DND-41 (cell line): Measurements from ENCODE around the gene TMEM259.

Experiments
- ATAC-seq: fragments of 200-7000 bp; cut with Tn5 transposase; 3 replicates; pipeline ENCODE4 v1.9.1; 2021; ENCODE audit warnings: low read depth; ENCODE audit not compliant: insufficient read depth
- DNase-seq: peaks from one replicate; pipeline ENCODE4 v3.0.0-alpha.2; 2020
- H2AFZ ChIP-seq: 2 replicates; pipeline ENCODE4 v1.6.0; 2012; ENCODE audit warnings: low read depth, low read length
- H3K27ac ChIP-seq: 2 replicates; pipeline ENCODE4 v1.5.1; 2012; ENCODE audit warnings: low read length, inconsistent platforms
- H3K27me3 ChIP-seq: fragments of 200-600 bp; sonication (generic); 2 replicates; pipeline ENCODE4 v1.6.0; 2012; ENCODE audit warnings: low read length, mild to moderate bottlenecking, inconsistent platforms; ENCODE audit not compliant: insufficient read depth, poor library complexity
- H3K36me3 ChIP-seq: 2 replicates; pipeline ENCODE4 v1.5.1; 2012; ENCODE audit warnings: low read length, inconsistent platforms; ENCODE audit not compliant: insufficient read depth
- H3K4me1 ChIP-seq: 2 replicates; pipeline ENCODE4 v1.5.1; 2012; ENCODE audit warnings: mild to moderate bottlenecking, low read length; ENCODE audit not compliant: insufficient read depth
- H3K4me2 ChIP-seq: 2 replicates; pipeline ENCODE4 v1.6.0; 2012; ENCODE audit warnings: mild to moderate bottlenecking, moderate library complexity, low read length, inconsistent platforms; ENCODE audit not compliant: insufficient read depth
- H3K4me3 ChIP-seq, 2 experiments: fragments of 200-600 bp in 1 of 2; shearing (Covaris generic) in 1 of 2; 2 replicates each; pipeline ENCODE4 v1.5.1; 2012 to 2016; ENCODE audit warnings: inconsistent platforms in 2 of 2, low read length in 2 of 2, mild to moderate bottlenecking in 2 of 2, low read depth in 1 of 2, moderate library complexity in 1 of 2
- H3K79me2 ChIP-seq: 2 replicates; pipeline ENCODE4 v1.6.0; 2012; ENCODE audit warnings: low read length, inconsistent platforms; ENCODE audit not compliant: insufficient read depth
- H3K9ac ChIP-seq: 2 replicates; pipeline ENCODE4 v1.6.0; 2012; ENCODE audit warnings: low read depth, mild to moderate bottlenecking, inconsistent platforms, low read length, moderate library complexity
- H3K9me3 ChIP-seq: 2 replicates; pipeline ENCODE4 v1.5.1; 2012; ENCODE audit warnings: low read length, moderate library complexity, mild to moderate bottlenecking, inconsistent platforms; ENCODE audit not compliant: insufficient read depth, severe bottlenecking
- H4K20me1 ChIP-seq: 2 replicates; pipeline ENCODE4 v1.6.0; 2012; ENCODE audit warnings: low read length; ENCODE audit not compliant: insufficient read depth
- CTCF ChIP-seq: IDR thresholded peaks from 2 replicates; pipeline ENCODE4 v1.5.1; 2012; ENCODE audit warnings: borderline replicate concordance, low read length, moderate library complexity, mild to moderate bottlenecking; ENCODE audit not compliant: poor library complexity, severe bottlenecking; ENCODE audit errors: extremely low read depth
- EZH2 ChIP-seq: IDR thresholded peaks from 3 replicates; pipeline ENCODE4 v1.6.1; 2012; ENCODE audit warnings: borderline replicate concordance, low read depth, mild to moderate bottlenecking, moderate library complexity, low read length, inconsistent platforms; ENCODE audit not compliant: severe bottlenecking

Gene TMEM259

GRCh38 chr19:1016647-1017114, 4.2 kb downstream of the TMEM259 start:
- Histone ChIP-seq H3K4me1 (peaks cover 44% of the 10 kb centered on the region), H3K27ac (no peak overlapping the region), H3K27me3 (no peaks in the 10 kb centered on the region), H3K9me3 (no peaks in the 10 kb centered on the region), H3K4me3 (no peak overlapping the region), H3K4me2 (peak overlapping the region; percentile 91; the same call in 1 of the 2 replicates), H3K36me3 (peaks cover 83% of the 10 kb centered on the region), H3K79me2 (peaks cover 82% of the 10 kb centered on the region), H2AFZ (no peak overlapping the region), H3K9ac (no peak overlapping the region), H4K20me1 (peaks cover 85% of the 10 kb centered on the region)
- no peak for TF ChIP-seq CTCF
- no peak for TF ChIP-seq EZH2
- ATAC-seq (no peak), DNase-seq (no peak)

DNA sequence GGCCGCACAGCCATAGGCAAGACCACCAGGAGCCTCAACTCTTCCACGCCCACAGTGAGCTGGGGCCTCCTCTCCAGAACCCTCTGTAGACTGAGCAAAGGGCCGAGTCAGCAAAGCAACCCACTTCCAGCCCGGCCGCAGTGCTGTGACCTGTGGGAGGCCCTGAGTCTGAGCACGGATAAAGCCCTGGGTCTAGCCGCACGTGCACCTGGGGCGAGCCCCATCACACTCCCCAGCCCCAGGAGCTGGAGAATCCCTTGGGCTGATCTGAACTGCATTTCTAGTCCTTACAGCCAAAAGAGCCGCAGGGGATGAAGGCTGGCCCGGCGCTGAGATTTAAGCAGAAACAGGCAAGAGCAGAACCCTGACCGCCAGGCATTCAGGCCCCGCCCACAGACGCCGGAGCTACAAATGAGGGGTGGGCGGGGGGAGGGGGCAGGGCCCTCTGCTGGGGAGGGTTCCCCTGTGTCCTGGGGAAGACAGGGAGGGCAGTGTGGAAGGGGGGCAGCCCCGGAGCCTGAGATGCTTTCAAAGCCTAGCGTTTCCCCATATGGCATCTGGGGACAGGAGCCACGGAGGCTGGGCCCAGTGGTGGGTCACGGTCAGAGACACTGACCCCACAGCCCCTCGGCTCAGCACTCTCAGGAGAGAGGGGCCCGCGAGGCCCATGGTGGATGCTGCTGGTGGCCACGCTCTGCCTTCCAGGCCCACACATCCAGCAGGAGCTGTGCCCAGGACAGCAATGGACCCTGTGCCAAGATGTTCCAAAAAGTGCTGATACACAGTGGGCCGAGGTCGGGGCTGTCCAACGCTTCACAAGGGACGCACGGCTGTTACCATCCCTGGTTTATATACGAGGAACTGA, 4.9 kb downstream of the TMEM259 start:
- no peak for DNase-seq
- Histone ChIP-seq H3K4me2 (peak overlapping the region; percentile 91; the same call in 1 of the 2 replicates), H3K4me3 (no peak overlapping the region), H3K9me3 (no peaks in the 10 kb centered on the region), H2AFZ (no peak overlapping the region), H4K20me1 (peaks cover 86% of the 10 kb centered on the region), H3K4me1 (peaks cover 41% of the 10 kb centered on the region), H3K36me3 (peaks cover 90% of the 10 kb centered on the region), H3K9ac (no peak overlapping the region), H3K27me3 (no peaks in the 10 kb centered on the region), H3K27ac (no peak overlapping the region), H3K79me2 (peaks cover 82% of the 10 kb centered on the region)
- TF ChIP-seq EZH2 (no peak), CTCF (no peak)
- ATAC-seq = no peak

DNA sequence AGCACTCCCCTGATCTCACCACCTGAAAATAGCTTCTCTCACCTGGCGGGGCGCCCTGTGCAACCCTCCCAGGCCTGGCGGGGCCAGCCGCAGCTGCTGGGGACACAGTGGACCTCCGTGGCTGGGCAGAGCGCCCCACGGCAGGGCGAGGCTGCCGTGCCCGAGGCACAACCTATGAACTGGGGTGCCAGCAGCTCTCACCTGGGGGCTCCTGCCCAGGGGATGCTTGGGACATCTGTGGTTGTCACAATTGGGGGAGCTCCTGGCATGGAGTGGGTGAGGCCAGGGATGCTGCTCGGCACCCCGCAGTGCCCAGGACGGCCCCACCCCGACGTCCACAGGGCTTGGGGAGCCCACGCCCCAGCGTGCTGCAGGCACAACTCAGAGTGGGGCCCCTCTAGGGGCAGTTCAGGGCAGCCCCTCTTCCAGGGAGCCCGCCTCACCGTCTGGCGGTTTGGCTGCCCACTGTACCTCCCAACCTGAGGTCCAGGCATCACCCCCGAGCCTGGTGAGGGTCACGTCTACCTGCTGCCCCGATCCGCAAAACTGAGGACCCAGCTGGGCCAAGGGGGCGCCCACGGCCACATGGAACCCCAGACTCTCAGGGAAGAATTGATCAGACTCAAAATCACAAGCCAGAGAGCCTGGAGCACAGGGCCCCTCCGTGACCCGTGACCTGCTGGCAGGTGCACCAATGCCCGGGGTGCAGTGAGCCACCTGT, 5.7 kb downstream of the TMEM259 start:
- peaks cover 41% of the 10 kb centered on the region for H3K4me1 ChIP-seq
- H2AFZ ChIP-seq = no peak overlapping the region
- H3K9ac ChIP-seq = no peak overlapping the region
- peaks cover 92% of the 10 kb centered on the region for H3K36me3 ChIP-seq
- H3K4me3 ChIP-seq = no peak overlapping the region
- H3K9me3 ChIP-seq = no peaks in the 10 kb centered on the region
- TF ChIP-seq EZH2 = no peak
- no peak for TF ChIP-seq CTCF
- no peak overlapping the region for H3K27ac ChIP-seq
- DNase-seq = no peak
- no peak for ATAC-seq
- H3K79me2 ChIP-seq = peaks cover 74% of the 10 kb centered on the region
- no peak overlapping the region for H3K4me2 ChIP-seq
- peaks cover 82% of the 10 kb centered on the region for H4K20me1 ChIP-seq
- H3K27me3 ChIP-seq = no peaks in the 10 kb centered on the region
